HL-60 (cell line): Measurements from ENCODE around the gene SELENOT.
"Not testable (repeated sequence)": the region's sequence is repeated elsewhere in the genome, so short reads cannot be mapped to it uniquely, and the experiment has no call there.

Experiments used
- DNase-seq, 2 experiments: peaks; one replicate each; pipeline ENCODE4 v3.0.0-alpha.2; 2010 to 2020; ENCODE audit warnings: low read depth in 1 of 2, low spot score in 1 of 2
- H3K27ac ChIP-seq: fragments of 250-450 bp; sonication (Bioruptor Pico); replicated peaks from 2 replicates; pipeline ENCODE4 v1.5.1; 2020; ENCODE audit warnings: mild to moderate bottlenecking, moderate library complexity
- H3K27me3 ChIP-seq: fragments of 250-450 bp; sonication (Bioruptor Pico); 2 replicates; pipeline ENCODE4 v1.5.1; 2021; ENCODE audit warnings: mild to moderate bottlenecking, moderate library complexity; ENCODE audit not compliant: insufficient read depth, poor library complexity, severe bottlenecking
- H3K4me3 ChIP-seq: replicated peaks from 2 replicates; pipeline ENCODE4 v1.5.1; 2011; ENCODE audit warnings: mild to moderate bottlenecking, control low read depth, low read length; ENCODE audit not compliant: insufficient read depth
- CTCF ChIP-seq: IDR thresholded peaks from one replicate; pipeline ENCODE4 v1.5.1; 2011; ENCODE audit warnings: low read length, control low read depth, inconsistent platforms; ENCODE audit not compliant: insufficient read depth
- GABPA ChIP-seq: IDR thresholded peaks from 2 replicates; pipeline ENCODE4 v1.6.1; 2012; ENCODE audit warnings: low read depth
- POLR2AphosphoS5 ChIP-seq: IDR thresholded peaks from 2 replicates; pipeline ENCODE4 v1.6.1; 2012; ENCODE audit warnings: low read depth
- SPI1 ChIP-seq: IDR thresholded peaks from 2 replicates; pipeline ENCODE4 v1.6.1; 2012; ENCODE audit warnings: low read depth, mild to moderate bottlenecking, borderline replicate concordance
- TF ChIP-seq, protein P1 (sequence below): IDR thresholded peaks from 2 replicates; pipeline ENCODE4 v1.6.1; 2012; ENCODE audit warnings: low read depth; ENCODE audit not compliant: insufficient replicate concordance

SELENOT gene

GRCh38 chr3:150597646-150598045 lies 5.5 kb upstream of the SELENOT start:
- Histone ChIP-seq H3K4me3 (no peak overlapping the region), H3K27ac (no peak overlapping the region), H3K27me3 (no peaks in the 10 kb centered on the region)
- DNase-seq = no peak
- TF ChIP-seq GABPA = no peak
- TF ChIP-seq CTCF = no peak
- TF ChIP-seq, protein P1, sequence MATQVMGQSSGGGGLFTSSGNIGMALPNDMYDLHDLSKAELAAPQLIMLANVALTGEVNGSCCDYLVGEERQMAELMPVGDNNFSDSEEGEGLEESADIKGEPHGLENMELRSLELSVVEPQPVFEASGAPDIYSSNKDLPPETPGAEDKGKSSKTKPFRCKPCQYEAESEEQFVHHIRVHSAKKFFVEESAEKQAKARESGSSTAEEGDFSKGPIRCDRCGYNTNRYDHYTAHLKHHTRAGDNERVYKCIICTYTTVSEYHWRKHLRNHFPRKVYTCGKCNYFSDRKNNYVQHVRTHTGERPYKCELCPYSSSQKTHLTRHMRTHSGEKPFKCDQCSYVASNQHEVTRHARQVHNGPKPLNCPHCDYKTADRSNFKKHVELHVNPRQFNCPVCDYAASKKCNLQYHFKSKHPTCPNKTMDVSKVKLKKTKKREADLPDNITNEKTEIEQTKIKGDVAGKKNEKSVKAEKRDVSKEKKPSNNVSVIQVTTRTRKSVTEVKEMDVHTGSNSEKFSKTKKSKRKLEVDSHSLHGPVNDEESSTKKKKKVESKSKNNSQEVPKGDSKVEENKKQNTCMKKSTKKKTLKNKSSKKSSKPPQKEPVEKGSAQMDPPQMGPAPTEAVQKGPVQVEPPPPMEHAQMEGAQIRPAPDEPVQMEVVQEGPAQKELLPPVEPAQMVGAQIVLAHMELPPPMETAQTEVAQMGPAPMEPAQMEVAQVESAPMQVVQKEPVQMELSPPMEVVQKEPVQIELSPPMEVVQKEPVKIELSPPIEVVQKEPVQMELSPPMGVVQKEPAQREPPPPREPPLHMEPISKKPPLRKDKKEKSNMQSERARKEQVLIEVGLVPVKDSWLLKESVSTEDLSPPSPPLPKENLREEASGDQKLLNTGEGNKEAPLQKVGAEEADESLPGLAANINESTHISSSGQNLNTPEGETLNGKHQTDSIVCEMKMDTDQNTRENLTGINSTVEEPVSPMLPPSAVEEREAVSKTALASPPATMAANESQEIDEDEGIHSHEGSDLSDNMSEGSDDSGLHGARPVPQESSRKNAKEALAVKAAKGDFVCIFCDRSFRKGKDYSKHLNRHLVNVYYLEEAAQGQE = no peak
- no peak for TF ChIP-seq SPI1

DNA sequence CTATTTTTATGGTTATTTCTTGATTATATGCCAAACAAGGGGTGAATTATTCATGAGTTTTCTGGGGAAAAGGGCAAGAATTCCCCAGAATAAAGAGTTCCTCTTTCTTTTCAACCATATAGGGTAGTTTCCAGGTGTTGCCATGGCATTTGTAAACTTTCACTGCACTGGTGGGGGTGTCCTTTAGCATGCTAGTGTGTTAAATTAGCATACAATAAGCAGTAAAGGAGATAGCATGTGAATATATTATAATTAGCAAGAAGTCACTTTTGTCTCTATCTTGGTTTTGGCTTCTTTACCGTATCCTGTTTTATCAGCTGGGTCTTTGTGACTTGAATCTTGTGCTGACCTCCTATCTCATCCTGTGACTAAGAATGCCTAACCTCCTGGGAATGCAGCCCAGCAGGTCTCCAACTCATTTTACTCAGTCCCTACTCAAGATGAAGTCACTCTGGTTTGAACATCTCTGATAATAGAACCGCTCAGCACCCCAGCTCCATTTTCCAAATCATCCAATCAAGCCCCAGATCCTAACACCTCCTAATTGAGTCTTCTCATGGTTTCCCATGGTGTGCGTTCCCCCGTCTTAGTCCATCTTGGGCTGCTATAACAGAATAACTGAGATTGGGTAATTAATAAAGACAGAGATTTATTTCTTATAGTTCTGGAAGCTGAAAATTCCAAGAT lies 3.4 kb upstream of the SELENOT start:
- no peak overlapping the region for H3K4me3 ChIP-seq
- TF ChIP-seq, protein P1 = no peak
- TF ChIP-seq CTCF (no peak), SPI1 (peak; percentile 72; the same call in 1 of the 2 replicates), POLR2AphosphoS5 (no peak)
- no peak overlapping the region for H3K27ac ChIP-seq
- peak in 1 of 2 experiments; percentile 25 for DNase-seq
- H3K27me3 ChIP-seq = no peaks in the 10 kb centered on the region

DNA sequence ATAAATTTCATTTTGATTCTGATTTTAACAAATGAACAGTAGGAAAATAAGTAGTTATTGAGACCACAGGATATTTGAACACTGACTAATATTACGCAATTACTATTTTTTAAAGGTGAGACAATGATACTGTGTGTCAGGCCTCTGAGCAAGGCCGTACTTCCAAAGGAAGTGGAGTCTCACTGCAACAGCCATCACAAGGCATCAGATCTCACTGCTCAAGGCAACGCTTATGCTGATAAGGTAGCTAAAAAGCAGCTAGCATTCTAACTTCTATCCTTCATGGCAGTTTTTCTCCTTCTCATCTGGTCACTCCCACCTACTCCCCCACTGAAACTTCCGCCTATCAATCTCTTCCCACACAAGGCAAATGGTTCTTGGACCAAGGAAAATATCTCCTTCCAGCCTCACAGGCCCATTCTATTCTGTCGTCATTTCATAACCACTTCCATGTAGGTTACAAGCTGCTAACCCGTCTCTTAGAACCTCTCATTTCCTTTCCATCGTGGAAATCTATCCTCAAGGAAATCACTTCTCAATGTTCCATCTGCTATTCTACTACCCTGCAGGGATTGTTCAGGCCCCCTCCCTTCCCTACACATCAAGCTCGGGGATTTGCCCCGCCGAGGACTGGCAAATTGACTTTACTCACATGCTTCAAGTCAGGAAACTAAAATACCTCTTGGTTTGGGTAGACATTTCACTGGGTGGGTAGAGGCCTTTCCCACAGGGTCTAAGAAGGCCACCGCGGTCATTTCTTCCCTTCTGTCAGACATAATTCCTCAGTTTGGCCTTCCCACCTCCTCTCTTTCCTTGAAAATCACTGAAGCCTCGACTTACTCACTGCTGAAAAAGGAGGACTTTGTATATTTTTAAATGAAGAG lies 2.2 kb upstream of the SELENOT start:
- DNase-seq, H3K27ac ChIP-seq, H3K4me3 ChIP-seq, H3K27me3 ChIP-seq: not testable (repeated sequence)

- H3K27me3 ChIP-seq = no peaks in the 10 kb centered on the region
- no peak for DNase-seq
- H3K27ac ChIP-seq = peak overlapping the region; percentile 79
- TF ChIP-seq GABPA (no peak), SPI1 (no peak), CTCF (no peak), POLR2AphosphoS5 (no peak)
- H3K4me3 ChIP-seq = peak overlapping the region; percentile 79
These were observed 532 bp upstream of the SELENOT start for GRCh38 chr3:150602426-150603152.
